NT2/D1 (cell line): ENCODE results near the gene TRAPPC3.

ENCODE experiments used
- DNase-seq: peaks from one replicate; pipeline ENCODE4 v3.0.0-alpha.2; 2011; ENCODE audit warnings: low read depth, low spot score
- H3K27me3 ChIP-seq: 2 replicates; pipeline ENCODE4 v1.6.0; 2011; ENCODE audit warnings: mild to moderate bottlenecking; ENCODE audit not compliant: insufficient read length, insufficient read depth
- H3K36me3 ChIP-seq: 2 replicates; pipeline ENCODE4 v1.6.1; 2011; ENCODE audit warnings: mild to moderate bottlenecking, low read length, mixed read lengths; ENCODE audit not compliant: insufficient read depth, insufficient read length
- H3K4me1 ChIP-seq: 2 replicates; pipeline ENCODE4 v1.5.1; 2011; ENCODE audit not compliant: insufficient read depth, insufficient read length
- H3K4me3 ChIP-seq: 2 replicates; pipeline ENCODE4 v1.5.1; 2011; ENCODE audit warnings: low read depth; ENCODE audit not compliant: insufficient read length
- H3K9ac ChIP-seq: 2 replicates; pipeline ENCODE4 v1.6.0; 2011; ENCODE audit warnings: low read depth; ENCODE audit not compliant: insufficient read length
- H3K9me3 ChIP-seq: 2 replicates; pipeline ENCODE4 v1.5.1; 2011; ENCODE audit warnings: mild to moderate bottlenecking, low read length; ENCODE audit not compliant: insufficient read depth
- SUZ12 ChIP-seq: IDR thresholded peaks from 2 replicates; pipeline ENCODE4 v1.6.1; 2011; ENCODE audit not compliant: insufficient read length, insufficient read depth; ENCODE audit errors: extremely low read depth
- YY1 ChIP-seq: IDR thresholded peaks from 2 replicates; pipeline ENCODE4 v1.6.1; 2011; ENCODE audit not compliant: insufficient read length, insufficient read depth
- ZNF274 ChIP-seq: IDR thresholded peaks from 2 replicates; pipeline ENCODE4 v1.6.1; 2011; ENCODE audit warnings: mild to moderate bottlenecking, low read depth, low read length

Gene TRAPPC3

DNA sequence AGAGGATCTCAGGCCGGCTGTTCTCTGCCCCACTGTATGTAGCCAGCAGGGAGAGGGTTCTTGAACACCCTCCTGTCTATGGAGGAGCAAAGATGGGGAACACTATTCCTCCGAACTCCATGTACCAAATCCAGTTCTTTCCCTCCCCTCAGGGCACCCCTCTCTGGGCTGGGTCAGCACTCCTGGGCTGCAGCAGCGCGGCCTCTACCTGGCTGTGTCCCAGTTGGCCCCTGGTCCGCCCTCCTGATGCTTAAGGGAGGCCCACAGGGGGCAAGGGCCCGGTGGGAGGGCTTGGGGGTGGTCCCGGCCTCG lies 61.1 kb downstream of the TRAPPC3 start:
- H3K9me3 ChIP-seq, result no peaks in the 10 kb centered on the region
- peak overlapping the region; percentile 98 for H3K4me3 ChIP-seq
- TF ChIP-seq SUZ12, result no peak
- no peak for TF ChIP-seq YY1
- TF ChIP-seq ZNF274, result no peak
- H3K4me1 ChIP-seq, result peaks cover 33% of the 10 kb centered on the region
- H3K9ac ChIP-seq, result peak overlapping the region; percentile 85
- peaks cover 39% of the 10 kb centered on the region for H3K36me3 ChIP-seq
- no peak for DNase-seq
- peaks cover 9% of the 10 kb centered on the region for H3K27me3 ChIP-seq

DNA sequence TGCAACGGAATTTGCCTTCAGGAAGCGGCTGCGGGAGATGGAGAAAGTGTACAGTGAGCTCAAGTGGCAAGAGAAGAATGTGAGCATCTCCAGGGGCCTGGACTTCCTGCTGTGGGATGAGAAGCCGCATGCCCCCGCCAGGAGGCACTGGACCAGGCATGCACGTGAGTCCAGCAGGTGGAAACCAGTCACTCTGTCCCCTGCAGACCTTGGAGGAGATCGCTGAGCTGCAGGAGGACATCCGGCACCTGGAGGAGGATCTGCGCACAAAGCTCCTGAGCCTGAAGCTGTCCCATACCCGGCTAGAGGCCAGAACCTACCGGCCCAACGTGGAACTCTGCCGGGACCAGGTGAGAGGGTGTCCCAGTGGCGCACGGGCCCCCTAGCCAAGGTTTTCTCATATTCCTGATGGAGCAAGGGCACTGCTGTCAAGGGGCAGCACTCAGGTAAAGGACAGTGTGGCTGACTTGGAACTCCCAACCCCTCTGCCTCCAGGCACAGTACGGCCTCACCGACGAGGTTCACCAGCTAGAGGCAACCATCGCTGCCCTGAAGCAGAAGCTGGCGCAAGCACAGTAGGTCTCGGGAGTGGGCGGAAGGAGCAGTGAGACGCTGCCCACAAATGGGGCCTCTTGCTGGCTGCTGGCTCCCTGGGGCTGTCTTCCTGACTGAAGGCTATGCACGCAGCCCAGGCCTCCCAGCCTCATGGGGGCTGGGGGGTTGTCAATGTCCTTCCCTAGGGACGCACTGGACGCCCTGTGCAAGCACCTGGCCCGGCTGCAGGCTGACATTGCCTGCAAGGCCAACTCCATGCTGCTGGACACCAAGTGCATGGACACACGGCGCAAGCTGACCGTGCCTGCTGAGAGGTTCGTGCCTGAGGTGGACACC lies 61.8 kb downstream of the TRAPPC3 start:
- Histone ChIP-seq H3K36me3 (peaks cover 32% of the 10 kb centered on the region), H3K4me1 (peaks cover 33% of the 10 kb centered on the region), H3K27me3 (peaks cover 9% of the 10 kb centered on the region), H3K9me3 (no peaks in the 10 kb centered on the region), H3K9ac (peak overlapping the region; percentile 85), H3K4me3 (no peak overlapping the region)
- no peak for TF ChIP-seq SUZ12
- no peak for TF ChIP-seq ZNF274
- no peak for TF ChIP-seq YY1
- DNase-seq, result no peak
